Measurements from ENCODE around the gene CPNE7.
"Not testable (repeated sequence)": the region's sequence is repeated elsewhere in the genome, so short reads cannot be mapped to it uniquely, and the experiment has no call there.

The CPNE7 gene

GRCh38 chr16:89583895-89584644, 8.5 kb downstream of the CPNE7 start:
- no peak for DNase-seq

GRCh38 chr16:89584768-89585549, 9.4 kb downstream of the CPNE7 start:
- DNase-seq: no peak

GRCh38 chr16:89586218-89586617, 10.7 kb downstream of the CPNE7 start:
- DNase-seq: no peak

- no peak for DNase-seq
These were observed 11.3 kb downstream of the CPNE7 start for GRCh38 chr16:89586853-89587252.

- not testable (repeated sequence) for DNase-seq
These were observed 12.1 kb downstream of the CPNE7 start for GRCh38 chr16:89587676-89588075.

- DNase-seq: no peak
These were observed 13.0 kb downstream of the CPNE7 start for GRCh38 chr16:89588413-89589109.

GRCh38 chr16:89589241-89589926, 13.8 kb downstream of the CPNE7 start:
- DNase-seq: no peak

GRCh38 chr16:89593841-89594240, 18.3 kb downstream of the CPNE7 start:
- peak; percentile 49 for DNase-seq

GRCh38 chr16:89595330-89596060, 19.9 kb downstream of the CPNE7 start:
- DNase-seq: no peak

- no peak for DNase-seq
These were observed 20.6 kb downstream of the CPNE7 start for GRCh38 chr16:89596061-89596689.

GRCh38 chr16:89596957-89597649, 21.5 kb downstream of the CPNE7 start:
- DNase-seq: no peak

GRCh38 chr16:89598199-89598598, 22.6 kb downstream of the CPNE7 start:
- DNase-seq: peak; percentile 27

GRCh38 chr16:89599451-89599858, 23.9 kb downstream of the CPNE7 start:
- DNase-seq: peak; percentile 49

GRCh38 chr16:89599902-89600301, 24.3 kb downstream of the CPNE7 start:
- no peak for DNase-seq

GRCh38 chr16:89600427-89600826, 24.9 kb downstream of the CPNE7 start:
- DNase-seq: no peak

- no peak for DNase-seq
These were observed 25.4 kb downstream of the CPNE7 start for GRCh38 chr16:89600956-89601355.

- no peak for DNase-seq
These were observed 26.3 kb downstream of the CPNE7 start for GRCh38 chr16:89601906-89602272.

- DNase-seq: peak; percentile 53
These were observed 26.9 kb downstream of the CPNE7 start for GRCh38 chr16:89602273-89602951.

GRCh38 chr16:89602952-89603590, 27.5 kb downstream of the CPNE7 start:
- no peak for DNase-seq

- no peak for DNase-seq
These were observed 29.2 kb downstream of the CPNE7 start for GRCh38 chr16:89604764-89605163.

Data from activated CD4-positive, alpha-beta T cell treated with anti-CD3 and anti-CD28 coated beads, Interleukin-2, Interleukin-6, amounts not matched to agents 100 ng/mL and 50 ng/mL, durations not matched to agents 16 hours and 8 hours (primary cell).